ENCODE measurements around the gene C4orf33. TPM values are rescaled to one million over a fixed set of nuclear protein-coding genes. Genes with fewer than 3 reads are reported as not detected.

The C4orf33 gene, protein sequence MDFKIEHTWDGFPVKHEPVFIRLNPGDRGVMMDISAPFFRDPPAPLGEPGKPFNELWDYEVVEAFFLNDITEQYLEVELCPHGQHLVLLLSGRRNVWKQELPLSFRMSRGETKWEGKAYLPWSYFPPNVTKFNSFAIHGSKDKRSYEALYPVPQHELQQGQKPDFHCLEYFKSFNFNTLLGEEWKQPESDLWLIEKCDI
- 3.7 to 7.6 TPM (median 4.9 TPM) in 5 replicates for total RNA-seq (2022; extraction: Qiagen RNA extraction; ENCODE audit: low read depth)

GRCh38 chr4:129095811-129096454, at the start of gene C4orf33:
Gene C4orf33, plus strand, starts transcription at chr4:129096152. Its CDS starts 6,459 bp downstream, at chr4:129102611.

DNA sequence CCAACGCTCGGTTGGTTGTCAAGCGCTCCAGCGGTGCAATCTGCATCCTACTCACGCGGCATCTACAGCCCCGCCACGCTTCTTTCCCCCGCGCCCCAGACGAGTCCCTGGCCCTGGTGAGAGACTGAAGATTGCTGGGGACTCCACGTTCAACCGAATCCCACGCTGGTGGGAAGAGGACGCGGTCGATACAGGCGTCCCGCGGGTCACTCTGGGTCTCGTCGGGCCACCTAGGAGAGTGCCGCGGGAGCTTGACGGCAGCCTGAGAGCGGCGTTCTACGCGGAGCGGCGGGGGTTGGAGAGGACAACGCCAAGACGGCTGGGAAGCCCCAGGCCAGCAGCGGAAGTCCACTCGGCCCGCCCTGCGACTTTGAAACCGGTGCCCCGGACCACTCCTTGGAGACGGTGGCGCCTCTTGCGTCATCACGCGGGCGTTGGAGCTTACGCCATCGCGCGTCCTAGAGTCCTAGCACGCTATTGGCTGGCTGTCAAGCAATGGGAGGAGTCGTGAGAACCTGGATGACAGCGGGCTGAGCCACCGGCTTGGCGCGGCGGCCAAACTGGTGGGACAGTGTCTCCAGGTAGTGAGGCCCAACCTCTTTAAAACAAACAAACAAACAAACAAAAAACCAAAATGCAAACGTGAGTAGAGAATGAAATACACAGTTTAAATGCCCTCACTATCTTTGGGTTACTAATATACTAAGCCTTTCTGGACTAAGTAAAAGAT, 2.6 kb upstream of the C4orf33 start, which contains the start of gene SCLT1:
Gene SCLT1, minus strand, starts transcription at position 349 of the 730 bp plus-strand sequence. CDS start 436 bp downstream, outside the sequence.

Other genes with a start within 250 kb of the C4orf33 start
- 3.9 to 6.4 TPM (median 6.4 TPM) in 5 replicates for gene SCLT1, start 2.6 kb upstream of the C4orf33 start, total RNA-seq (2022; extraction: Qiagen RNA extraction; ENCODE audit: low read depth)